T-cell (primary cell): ENCODE results near the gene SESTD1. TPM values are rescaled to one million over a fixed set of nuclear protein-coding genes. Genes with fewer than 3 reads are reported as not detected.

Experiments
- ATAC-seq, 4 experiments: fragments of 200-7000 bp in 3 of 4; fragments of 150-1000 bp in 1 of 4; cut with Tn5 transposase; replicated peaks in 1 of 4; 1 replicate in 3 of 4; 2 replicates in 1 of 4; pipeline ENCODE4 v1.10.0; 2021; ENCODE audit warnings: moderate library complexity in 3 of 4, mild to moderate bottlenecking in 2 of 4, moderate number of reproducible peaks in 1 of 4
- CTCF ChIA-PET, 2 donors: fragments of 300-600 bp; sonication (Branson Sonifier 250); formaldehyde crosslinking; loops; one replicate each; lab custom pipeline; 2022; ENCODE audit warnings: antibody characterized with exemption in 2 of 2; lab: Charles Lee
- POLR2A ChIA-PET, 2 donors: fragments of 300-600 bp; sonication (Branson Sonifier 250); formaldehyde crosslinking; loops; one replicate each; lab custom pipeline; 2022; ENCODE audit warnings: antibody characterized with exemption in 2 of 2; lab: Charles Lee
- DNase-seq, 35 experiments: peaks; one replicate each; pipeline versions ENCODE4 v3.0.0 to v3.0.0-alpha.2; 2013 to 2023
- H3K27ac ChIP-seq: one replicate; pipeline ENCODE4 v1.5.1; 2013; ENCODE audit warnings: low read length
- H3K27me3 ChIP-seq, 2 experiments: replicated peaks in 1 of 2; 1 replicate in 1 of 2; 2 replicates in 1 of 2; pipeline versions ENCODE4 v1.6.1 to v1.7.0; 2013; ENCODE audit warnings: low read length in 1 of 2, mixed read lengths in 1 of 2; ENCODE audit not compliant: control insufficient read depth in 2 of 2, insufficient read depth in 2 of 2; ENCODE audit errors: extremely low read depth in 1 of 2
- H3K36me3 ChIP-seq, 2 donors: 1 replicate in 1 of 2; 2 replicates in 1 of 2; pipeline versions ENCODE4 v1.6.1 to v1.7.0; 2013; ENCODE audit warnings: low read length in 1 of 2; ENCODE audit not compliant: control insufficient read depth in 2 of 2, insufficient read depth in 1 of 2; ENCODE audit errors: extremely low read depth in 1 of 2
- H3K4me1 ChIP-seq, 2 experiments: 1 replicate in 1 of 2; 2 replicates in 1 of 2; pipeline versions ENCODE4 v1.6.1 to v1.7.0; 2013; ENCODE audit warnings: low read length in 2 of 2, mixed read lengths in 1 of 2; ENCODE audit not compliant: insufficient read depth in 2 of 2, control insufficient read depth in 1 of 2; ENCODE audit errors: extremely low read depth in 1 of 2
- H3K4me3 ChIP-seq, 2 donors: 1 replicate in 1 of 2; 2 replicates in 1 of 2; pipeline versions ENCODE4 v1.5.1 to v1.7.0; 2013; ENCODE audit warnings: mild to moderate bottlenecking in 2 of 2, low read length in 1 of 2, moderate library complexity in 1 of 2; ENCODE audit not compliant: control insufficient read depth in 1 of 2; ENCODE audit errors: extremely low read depth in 1 of 2
- H3K9me3 ChIP-seq: 2 replicates; pipeline ENCODE4 v1.7.0; 2013
- H3K27ac Mint-ChIP-seq, 2 donors: one replicate each; pipeline ENCODE4 v1.8.0; 2020 to 2021; ENCODE audit warnings: mild to moderate bottlenecking in 2 of 2, mixed read lengths in 2 of 2
- H3K27me3 Mint-ChIP-seq, 2 donors: one replicate each; pipeline ENCODE4 v1.8.0; 2021 to 2022; ENCODE audit warnings: mixed read lengths in 2 of 2
- H3K36me3 Mint-ChIP-seq: one replicate; pipeline ENCODE4 v1.8.0; 2021; ENCODE audit warnings: mixed read lengths
- H3K4me1 Mint-ChIP-seq, 3 donors: one replicate each; pipeline ENCODE4 v1.8.0; 2020 to 2022; ENCODE audit warnings: mixed read lengths in 3 of 3, mild to moderate bottlenecking in 1 of 3
- H3K4me3 Mint-ChIP-seq, 3 donors: one replicate each; pipeline ENCODE4 v1.8.0; 2020 to 2022; ENCODE audit warnings: mild to moderate bottlenecking in 3 of 3, mixed read lengths in 3 of 3, moderate library complexity in 3 of 3
- H3K9me3 Mint-ChIP-seq, 3 donors: one replicate each; pipeline ENCODE4 v1.8.0; 2020 to 2022; ENCODE audit warnings: mixed read lengths in 3 of 3
- WGBS: methylation state at CpG from one replicate; pipeline ENCODE4 v1.1.5; 2013; ENCODE audit warnings: missing lambda C conversion rate; ENCODE audit not compliant: insufficient coverage; 5-methylcytosine and 5-hydroxymethylcytosine counted together
- total RNA-seq, 35 experiments: library from RNA in 6 of 35; stranded (reverse) in 6 of 35; fragments of 120-200 nt in 1 of 35; gene quantifications; one replicate each; pipeline versions ENCODE4 v1.2.1 to v1.2.4 and lab custom pipeline; 2013 to 2026

SESTD1 gene
- total RNA-seq, 5 donors from 2014 or later (not counting 1 experiment from before 2014, with no cell fraction given), result 4.8 to 13.7 (median 5.5) TPM

DNA sequence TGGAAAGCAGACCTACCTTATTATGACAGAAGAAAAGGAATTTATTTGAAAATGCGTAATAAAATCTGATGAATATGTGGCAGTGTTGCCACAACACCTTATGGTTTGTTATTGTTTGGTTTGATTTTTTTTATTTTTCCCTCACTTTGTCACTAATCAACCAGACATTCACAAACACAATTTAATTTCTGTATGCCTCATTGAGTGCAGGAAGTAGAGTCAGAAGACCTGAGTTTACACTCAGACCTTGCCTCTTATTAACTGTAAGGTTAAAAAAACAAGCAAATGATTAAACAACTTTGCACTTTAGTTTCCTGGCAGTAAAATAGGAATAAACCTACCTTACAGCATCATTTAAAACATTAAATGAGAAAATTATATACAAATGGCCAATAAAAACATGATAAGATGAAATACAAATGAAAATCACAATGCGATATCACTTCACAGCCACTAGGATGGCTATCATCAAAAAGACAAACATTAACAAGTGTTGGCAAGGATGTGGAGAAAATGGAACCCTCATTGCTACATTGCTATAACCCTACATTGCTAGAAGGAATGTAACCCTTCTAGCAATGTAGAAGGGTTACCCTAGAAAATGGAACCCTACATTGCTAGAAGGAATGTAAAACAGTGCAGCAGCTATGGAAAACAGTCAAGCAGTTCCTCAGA lies 3.3 kb downstream of the SESTD1 start:
- peaks cover 0 to 10% of the 10 kb centered on the region in 2 experiments for H3K27me3 ChIP-seq
- H3K9me3 ChIP-seq, result no peaks in the 10 kb centered on the region
- ATAC-seq (no peak), DNase-seq (no peak)
- no peaks in the 10 kb centered on the region for H3K36me3 ChIP-seq
- CTCF ChIA-PET, result no interaction called here
- peaks cover 0 to 4% (median 0%) of the 10 kb centered on the region in 3 donors for H3K9me3 Mint-ChIP-seq
- POLR2A ChIA-PET, result no interaction called here
- no peak overlapping the region for H3K4me3 Mint-ChIP-seq
- peaks cover 10 to 57% (median 25%) of the 10 kb centered on the region in 3 donors for H3K4me1 Mint-ChIP-seq
- H3K4me1 ChIP-seq, result peaks cover 6 to 11% of the 10 kb centered on the region in 2 experiments
- H3K27ac ChIP-seq, result no peak overlapping the region
- no peak overlapping the region for H3K4me3 ChIP-seq
- H3K36me3 Mint-ChIP-seq, result peaks cover under 1% of the 10 kb centered on the region
- H3K27ac Mint-ChIP-seq, result peak overlapping the region in 1 of 2 donors; percentile 57
- H3K27me3 Mint-ChIP-seq, result peaks cover 13 to 17% of the 10 kb centered on the region in 2 donors
- no CpG with 5 or more reads among the region's 2 CpGs for WGBS

DNA sequence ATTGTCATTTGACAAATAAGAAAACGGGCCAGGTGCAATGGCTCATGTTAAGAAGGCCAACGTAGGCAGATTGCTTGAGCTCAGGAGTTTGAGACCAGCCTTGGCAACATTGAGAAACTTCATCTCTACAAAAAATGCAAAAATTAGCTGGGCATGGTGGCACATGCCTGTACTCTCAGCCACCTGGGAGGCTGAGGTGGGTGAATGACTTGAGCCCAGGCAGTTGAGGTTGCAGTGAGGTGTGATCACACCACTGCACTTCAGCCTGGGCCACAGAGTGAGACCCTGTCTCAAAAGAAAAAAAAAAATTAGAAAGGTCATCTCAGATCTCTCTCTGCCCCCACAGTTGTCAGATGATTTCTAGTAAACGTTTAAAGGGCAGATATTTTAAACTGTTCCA lies 4.4 kb downstream of the SESTD1 start:
- WGBS, result 75% methylated on average over 2 of the region's 3 CpGs
- no peak overlapping the region for H3K4me3 ChIP-seq
- no peak for DNase-seq
- Mint-ChIP-seq H3K9me3 (peaks cover 0 to 10% (median 0%) of the 10 kb centered on the region in 3 donors), H3K4me3 (no peak overlapping the region), H3K27ac (no peak overlapping the region), H3K36me3 (peaks cover 6% of the 10 kb centered on the region), H3K4me1 (peaks cover 4 to 50% (median 23%) of the 10 kb centered on the region in 3 donors), H3K27me3 (peaks cover 3 to 8% of the 10 kb centered on the region in 2 donors)
- peaks cover 0 to 10% of the 10 kb centered on the region in 2 experiments for H3K27me3 ChIP-seq
- ATAC-seq, result no peak
- peaks cover 6 to 11% of the 10 kb centered on the region in 2 experiments for H3K4me1 ChIP-seq
- H3K9me3 ChIP-seq, result no peaks in the 10 kb centered on the region
- H3K36me3 ChIP-seq, result no peaks in the 10 kb centered on the region
- H3K27ac ChIP-seq, result no peak overlapping the region
- ChIA-PET POLR2A (no interaction called here), CTCF (no interaction called here)

DNA sequence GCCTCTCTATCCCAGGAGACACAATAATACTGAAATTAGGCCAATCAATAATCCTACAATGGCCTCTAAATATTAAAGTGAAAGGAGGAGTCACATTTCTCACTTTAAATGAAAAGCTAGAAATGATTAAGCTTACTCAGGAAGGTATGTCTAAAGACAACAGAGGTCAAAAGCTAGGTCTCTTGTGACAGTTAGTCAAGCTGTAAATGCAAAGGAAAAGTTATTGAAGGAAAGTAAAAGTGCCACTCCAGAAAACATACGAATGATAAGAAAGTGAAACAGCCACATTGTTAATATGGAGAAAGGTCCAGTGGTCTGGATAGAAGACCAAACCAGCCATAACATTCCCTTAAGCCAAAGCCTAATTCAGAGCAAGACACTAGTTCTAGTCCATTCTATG lies 9.5 kb downstream of the SESTD1 start:
- ATAC-seq (no peak), DNase-seq (no peak)
- Mint-ChIP-seq H3K4me1 (peaks cover 7 to 63% (median 43%) of the 10 kb centered on the region in 3 donors), H3K27ac (peak overlapping the region; percentile 18 to 60), H3K4me3 (no peak overlapping the region), H3K9me3 (peaks cover 0 to 16% (median 0%) of the 10 kb centered on the region in 3 donors), H3K27me3 (peaks cover 0 to 2% of the 10 kb centered on the region in 2 donors), H3K36me3 (peaks cover 6% of the 10 kb centered on the region)
- no peaks in the 10 kb centered on the region for H3K9me3 ChIP-seq
- no peaks in the 10 kb centered on the region for H3K36me3 ChIP-seq
- POLR2A ChIA-PET, result no interaction called here
- no peaks in the 10 kb centered on the region for H3K27me3 ChIP-seq
- CTCF ChIA-PET, result no interaction called here
- peaks cover 0 to 3% of the 10 kb centered on the region in 2 experiments for H3K4me1 ChIP-seq
- no CpG with 5 or more reads among the region's 1 CpG for WGBS
- H3K4me3 ChIP-seq, result no peak overlapping the region
- no peak overlapping the region for H3K27ac ChIP-seq

DNA sequence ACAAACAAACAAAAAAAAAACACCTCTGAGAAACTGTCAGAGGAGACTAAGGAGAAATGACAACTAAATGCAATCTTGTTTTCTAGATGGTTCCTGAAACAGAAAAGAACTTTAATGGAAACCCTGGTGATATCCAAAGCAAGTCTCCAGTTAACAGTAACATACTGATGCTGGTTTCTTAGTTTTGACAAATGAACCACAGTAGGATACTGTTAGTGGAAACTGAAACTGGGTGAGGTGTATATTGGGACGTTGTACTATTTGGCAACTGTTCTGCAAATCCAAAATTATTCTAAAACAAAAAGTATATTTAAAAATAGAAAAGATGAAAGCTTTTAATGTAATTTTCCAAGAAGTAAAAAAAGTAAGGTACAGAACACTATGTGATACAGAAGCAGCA lies 11.4 kb downstream of the SESTD1 start:
- ATAC-seq, result no peak
- peaks cover 7 to 69% (median 46%) of the 10 kb centered on the region in 3 donors for H3K4me1 Mint-ChIP-seq
- no peak overlapping the region for H3K4me3 ChIP-seq

DNA sequence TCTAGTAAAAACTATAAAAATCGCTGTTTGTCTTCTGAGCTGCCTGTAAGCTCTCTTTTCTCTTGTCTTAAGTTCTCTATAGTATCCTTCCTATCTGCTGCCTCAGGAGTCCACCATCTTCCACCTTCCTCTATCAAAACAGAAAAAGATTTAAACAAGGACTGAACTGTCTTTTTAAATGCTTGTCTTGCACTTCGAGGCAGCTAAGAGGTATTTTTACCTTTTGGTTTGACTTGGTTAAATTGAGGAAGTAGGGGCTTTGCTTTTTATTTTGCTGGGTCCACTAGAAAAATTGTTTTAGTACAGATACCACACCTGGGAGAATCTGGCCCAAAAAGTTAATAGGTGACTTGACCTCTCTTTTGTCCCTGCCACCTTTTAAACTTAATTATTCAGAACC lies 12.2 kb downstream of the SESTD1 start:
- H3K36me3 Mint-ChIP-seq, result peaks cover 6% of the 10 kb centered on the region
- Histone ChIP-seq H3K27me3 (no peaks in the 10 kb centered on the region), H3K36me3 (no peaks in the 10 kb centered on the region), H3K27ac (no peak overlapping the region), H3K4me1 (peaks cover 0 to 3% of the 10 kb centered on the region in 2 experiments), H3K9me3 (no peaks in the 10 kb centered on the region), H3K4me3 (no peak overlapping the region)
- ATAC-seq, result no peak
- WGBS, result no CpG with 5 or more reads among the region's 2 CpGs
- no peaks in the 10 kb centered on the region for H3K27me3 Mint-ChIP-seq
- H3K4me1 Mint-ChIP-seq, result peaks cover 12 to 69% (median 48%) of the 10 kb centered on the region in 3 donors
- CTCF ChIA-PET, result no interaction called here
- no peak for DNase-seq
- H3K9me3 Mint-ChIP-seq, result peaks cover 0 to 19% (median 0%) of the 10 kb centered on the region in 3 donors
- peak overlapping the region in 1 of 3 donors; percentile 13 for H3K4me3 Mint-ChIP-seq
- POLR2A ChIA-PET, result no interaction called here
- H3K27ac Mint-ChIP-seq, result peak overlapping the region; percentile 74 to 86

More for the DNA sequence above, 11.4 kb downstream of the SESTD1 start:
- Histone ChIP-seq H3K9me3 (no peaks in the 10 kb centered on the region), H3K27me3 (no peaks in the 10 kb centered on the region), H3K4me1 (peaks cover 0 to 3% of the 10 kb centered on the region in 2 experiments), H3K36me3 (no peaks in the 10 kb centered on the region), H3K27ac (no peak overlapping the region)
- H3K36me3 Mint-ChIP-seq, result peaks cover 6% of the 10 kb centered on the region
- H3K27me3 Mint-ChIP-seq, result no peaks in the 10 kb centered on the region
- H3K27ac Mint-ChIP-seq, result peak overlapping the region; percentile 74 to 86
- WGBS, result no CpG with 5 or more reads among the region's 1 CpG
- peak in 1 of 35 experiments; percentile 12 for DNase-seq
- ChIA-PET POLR2A (no interaction called here), CTCF (no interaction called here)
- peaks cover 0 to 19% (median 0%) of the 10 kb centered on the region in 3 donors for H3K9me3 Mint-ChIP-seq
- H3K4me3 Mint-ChIP-seq, result peak overlapping the region in 2 of 3 donors; percentile 3 to 29

DNA sequence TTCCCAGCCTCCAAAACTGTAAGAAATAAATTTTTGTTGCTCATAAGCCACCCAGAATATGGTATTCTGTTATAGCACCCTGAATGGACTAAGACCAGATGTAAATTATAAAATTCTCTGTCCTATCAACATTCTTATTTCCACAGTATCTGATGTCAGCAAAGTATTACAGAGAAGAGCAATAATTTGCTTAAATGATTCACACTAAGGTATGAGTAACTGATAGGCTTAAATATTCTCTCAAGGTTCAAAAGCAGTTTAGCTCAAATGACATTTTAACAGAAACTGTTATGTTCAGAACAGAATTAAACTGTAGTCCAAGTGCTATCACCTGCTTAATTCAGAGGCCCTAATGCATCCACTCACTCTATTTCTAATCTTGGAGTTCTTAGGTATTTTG lies 12.8 kb downstream of the SESTD1 start:
- Histone ChIP-seq H3K4me1 (peaks cover 2 to 3% of the 10 kb centered on the region in 2 experiments), H3K4me3 (no peak overlapping the region), H3K27me3 (no peaks in the 10 kb centered on the region), H3K36me3 (no peaks in the 10 kb centered on the region), H3K9me3 (no peaks in the 10 kb centered on the region), H3K27ac (no peak overlapping the region)
- peak overlapping the region; percentile 74 to 86 for H3K27ac Mint-ChIP-seq
- peaks cover 12 to 70% (median 48%) of the 10 kb centered on the region in 3 donors for H3K4me1 Mint-ChIP-seq
- peaks cover 0 to 19% (median 0%) of the 10 kb centered on the region in 3 donors for H3K9me3 Mint-ChIP-seq
- POLR2A ChIA-PET, result no interaction called here
- no peak overlapping the region for H3K4me3 Mint-ChIP-seq
- CTCF ChIA-PET, result no interaction called here
- no peak for ATAC-seq
- no peak for DNase-seq
- H3K27me3 Mint-ChIP-seq, result no peaks in the 10 kb centered on the region
- peaks cover 6% of the 10 kb centered on the region for H3K36me3 Mint-ChIP-seq
